IMR-90 (cell line): ENCODE data around the gene SEC61B. TPM values are rescaled to one million over a fixed set of nuclear protein-coding genes. Genes with fewer than 3 reads are reported as not detected.

Source experiments
- ATAC-seq: fragments of 200-7000 bp; cut with Tn5 transposase; 2 replicates; pipeline ENCODE4 v1.9.1; 2020; ENCODE audit warnings: low read depth, mild to moderate bottlenecking, moderate library complexity
- BruUV-seq: library from RNA; stranded (reverse); fragments of 400-500 nt; replicated peaks from 2 replicates; lab custom pipeline; 2021; lab: Mats Ljungman, UMichigan
- CTCF ChIA-PET: fragments of 300-600 bp; formaldehyde crosslinking; extraction: SDS; loops from one replicate; lab custom pipeline; 2021; ENCODE audit warnings: antibody characterized with exemption; lab: Yijun Ruan, JAX
- POLR2A ChIA-PET: fragments of 300-600 bp; sonication (Branson Sonifier 250); formaldehyde crosslinking; loops from one replicate; lab custom pipeline; 2022; ENCODE audit warnings: antibody characterized with exemption; ENCODE audit not compliant: unreplicated experiment; lab: Charles Lee
- DNase-seq: peaks from one replicate; pipeline ENCODE4 v3.0.0; 2013
- H2AFZ ChIP-seq: replicated peaks from 2 replicates; pipeline ENCODE3; 2013; ENCODE audit warnings: low read length, mild to moderate bottlenecking; ENCODE audit not compliant: poor library complexity
- H2AK5ac ChIP-seq: 2 replicates; pipeline ENCODE4 v1.6.1; 2013; ENCODE audit warnings: low read depth, low read length, inconsistent platforms
- H2AK9ac ChIP-seq: replicated peaks from 2 replicates; pipeline ENCODE3; 2013; ENCODE audit warnings: mild to moderate bottlenecking, low read depth, low read length, moderate library complexity; ENCODE audit not compliant: poor library complexity
- H2BK120ac ChIP-seq: 2 replicates; pipeline ENCODE4 v1.6.1; 2013; ENCODE audit warnings: low read depth, low read length, inconsistent platforms
- H2BK15ac ChIP-seq: 3 replicates; pipeline ENCODE4 v1.6.1; 2013; ENCODE audit warnings: low read depth, low read length, inconsistent platforms
- H2BK20ac ChIP-seq: 2 replicates; pipeline ENCODE4 v1.6.1; 2013; ENCODE audit warnings: low read depth, mild to moderate bottlenecking, inconsistent platforms, low read length, moderate library complexity
- H2BK5ac ChIP-seq: 2 replicates; pipeline ENCODE4 v1.6.1; 2013; ENCODE audit warnings: mild to moderate bottlenecking, low read depth, low read length, inconsistent platforms; ENCODE audit not compliant: poor library complexity, severe bottlenecking
- H3K14ac ChIP-seq: replicated peaks from 2 replicates; pipeline ENCODE4 v1.6.1; 2013; ENCODE audit warnings: low read depth, low read length, inconsistent platforms
- H3K18ac ChIP-seq: 2 replicates; pipeline ENCODE4 v1.6.1; 2013; ENCODE audit warnings: low read depth, low read length, control low read depth
- H3K23ac ChIP-seq: 2 replicates; pipeline ENCODE4 v1.6.1; 2013; ENCODE audit warnings: low read depth, low read length, inconsistent platforms
- H3K27ac ChIP-seq: 2 replicates; pipeline ENCODE4 v1.5.1; 2013; ENCODE audit warnings: mild to moderate bottlenecking, control low read depth, low read length; ENCODE audit not compliant: insufficient read depth
- H3K27me3 ChIP-seq: 2 replicates; pipeline ENCODE4 v1.6.1; 2013; ENCODE audit warnings: low read length; ENCODE audit not compliant: control insufficient read depth, insufficient read depth
- H3K36me3 ChIP-seq: 2 replicates; pipeline ENCODE4 v1.6.1; 2013; ENCODE audit warnings: low read length, mixed read lengths; ENCODE audit not compliant: control insufficient read depth, insufficient read depth
- H3K4ac ChIP-seq: 2 replicates; pipeline ENCODE4 v1.6.1; 2013; ENCODE audit warnings: low read depth, low read length, inconsistent platforms
- H3K4me1 ChIP-seq: 2 replicates; pipeline ENCODE4 v1.6.1; 2013; ENCODE audit warnings: low read length, mixed read lengths; ENCODE audit not compliant: control insufficient read depth, insufficient read depth
- H3K4me2 ChIP-seq: 2 replicates; pipeline ENCODE4 v1.6.1; 2013; ENCODE audit warnings: low read depth, mild to moderate bottlenecking, control low read depth, low read length, moderate library complexity
- H3K4me3 ChIP-seq: 2 replicates; pipeline ENCODE4 v1.5.1; 2013; ENCODE audit warnings: low read depth, mild to moderate bottlenecking, control low read depth, low read length, moderate library complexity; ENCODE audit not compliant: insufficient read depth
- H3K56ac ChIP-seq: 2 replicates; pipeline ENCODE4 v1.6.1; 2013; ENCODE audit warnings: low read length, inconsistent platforms; ENCODE audit not compliant: insufficient read depth; ENCODE audit errors: extremely low read depth
- H3K79me1 ChIP-seq, 2 experiments: 2 replicates each; pipeline ENCODE4 v1.6.1; 2013; ENCODE audit warnings: low read length in 2 of 2, inconsistent platforms in 1 of 2, low read depth in 1 of 2
- H3K9ac ChIP-seq: 2 replicates; pipeline ENCODE4 v1.6.1; 2013; ENCODE audit warnings: low read depth, low read length, control low read depth
- H3K9me1 ChIP-seq: 2 replicates; pipeline ENCODE4 v1.6.1; 2013; ENCODE audit warnings: low read length, inconsistent platforms; ENCODE audit not compliant: insufficient read depth
- H3K9me3 ChIP-seq: 2 replicates; pipeline ENCODE4 v1.6.1; 2013; ENCODE audit warnings: low read length; ENCODE audit not compliant: control insufficient read depth, insufficient read depth
- H4K20me1 ChIP-seq: 2 replicates; pipeline ENCODE4 v1.6.1; 2013; ENCODE audit warnings: low read length, inconsistent platforms; ENCODE audit not compliant: insufficient read depth
- H4K5ac ChIP-seq: 2 replicates; pipeline ENCODE4 v1.6.1; 2013; ENCODE audit warnings: mild to moderate bottlenecking, low read depth, low read length, control low read depth
- H4K8ac ChIP-seq, 2 experiments: 2 replicates each; pipeline ENCODE4 v1.6.1; 2013; ENCODE audit warnings: low read depth in 2 of 2, low read length in 2 of 2, control low read depth in 1 of 2, inconsistent platforms in 1 of 2
- H4K91ac ChIP-seq: 2 replicates; pipeline ENCODE4 v1.6.1; 2013; ENCODE audit warnings: low read depth, low read length, inconsistent platforms; ENCODE audit not compliant: insufficient read depth
- BHLHE40 ChIP-seq: fragments of 150-350 bp; IDR thresholded peaks from 2 replicates; pipeline ENCODE4 v1.6.1; 2016; ENCODE audit warnings: mild to moderate bottlenecking, low read depth, low read length
- CEBPB ChIP-seq: IDR thresholded peaks from 2 replicates; pipeline ENCODE4 v1.6.1; 2012; ENCODE audit warnings: low read depth, low read length, improper control_type of control experiment
- CHD1 ChIP-seq: IDR thresholded peaks from 2 replicates; pipeline ENCODE4 v1.6.1; 2012; ENCODE audit warnings: low read depth, low read length, improper control_type of control experiment
- ELK1 ChIP-seq: fragments of 150-350 bp; IDR thresholded peaks from 2 replicates; pipeline ENCODE4 v1.6.1; 2016; ENCODE audit warnings: low read depth, mild to moderate bottlenecking, low read length, moderate library complexity, borderline replicate concordance
- FOS ChIP-seq: fragments of 150-350 bp; IDR thresholded peaks from 2 replicates; pipeline ENCODE4 v1.6.1; 2016; ENCODE audit warnings: low read depth, low read length
- MAFK ChIP-seq: IDR thresholded peaks from 2 replicates; pipeline ENCODE4 v1.6.1; 2012; ENCODE audit warnings: low read depth, low read length, improper control_type of control experiment
- MAZ ChIP-seq: IDR thresholded peaks from 2 replicates; pipeline ENCODE4 v1.6.1; 2012; ENCODE audit warnings: low read depth, mild to moderate bottlenecking, low read length, improper control_type of control experiment, moderate library complexity, borderline replicate concordance
- MXI1 ChIP-seq: IDR thresholded peaks from 2 replicates; pipeline ENCODE4 v1.6.1; 2012; ENCODE audit warnings: low read depth, mild to moderate bottlenecking, low read length, moderate library complexity, borderline replicate concordance
- NFE2L2 ChIP-seq: fragments of 150-350 bp; IDR thresholded peaks from 2 replicates; pipeline ENCODE4 v1.6.1; 2016; ENCODE audit warnings: low read depth, mild to moderate bottlenecking, low read length
- POLR2A ChIP-seq: IDR thresholded peaks from 2 replicates; pipeline ENCODE4 v1.6.1; 2012; ENCODE audit warnings: mild to moderate bottlenecking, low read depth, low read length
- RAD21 ChIP-seq: IDR thresholded peaks from 2 replicates; pipeline ENCODE4 v1.6.1; 2012; ENCODE audit warnings: low read length, improper control_type of control experiment
- RCOR1 ChIP-seq: IDR thresholded peaks from 2 replicates; pipeline ENCODE4 v1.6.1; 2012; ENCODE audit warnings: mild to moderate bottlenecking, low read length, improper control_type of control experiment; ENCODE audit not compliant: insufficient replicate concordance
- RFX5 ChIP-seq: IDR thresholded peaks from 2 replicates; pipeline ENCODE4 v1.8.0; 2012; ENCODE audit warnings: low read depth, mild to moderate bottlenecking, low read length, moderate library complexity
- SMC3 ChIP-seq: fragments of 150-350 bp; IDR thresholded peaks from 2 replicates; pipeline ENCODE4 v1.6.1; 2016; ENCODE audit warnings: low read depth, mild to moderate bottlenecking, antibody characterized with exemption, low read length, moderate library complexity
- USF2 ChIP-seq: fragments of 150-350 bp; IDR thresholded peaks from 2 replicates; pipeline ENCODE4 v1.6.1; 2017; ENCODE audit warnings: mild to moderate bottlenecking, antibody characterized with exemption, low read length, low read depth
- WGBS, 2 experiments: methylation state at CpG; one replicate each; pipeline versions ENCODE4 v1.1.5 to v1.1.7; 2013; ENCODE audit warnings: missing lambda C conversion rate in 2 of 2; ENCODE audit not compliant: insufficient read length in 1 of 2; ENCODE audit errors: extremely low coverage in 2 of 2; 5-methylcytosine and 5-hydroxymethylcytosine counted together
- dilution Hi-C: fragments of 300-500 bp; cut with HindIII; formaldehyde crosslinking; loops from one replicate; pipeline ENCODE4 v1.14.3; 2018; ENCODE audit warnings: low sequenced_read_pairs; ENCODE audit not compliant: unreplicated experiment
- in situ Hi-C: fragments of 300-500 bp; cut with MboI; formaldehyde crosslinking; loops from 3 replicates; pipeline ENCODE4 v1.14.3; 2019; ENCODE audit warnings: low sequenced_read_pairs, inconsistent platforms, mixed read lengths
- intact Hi-C: fragments of 100-400 bp; cut with micrococcal nuclease; formaldehyde crosslinking; loops from 2 replicates; pipeline ENCODE4 v1.10.0; 2022
- polyA plus RNA-seq, 3 experiments: library from polyadenylated mRNA; depleted of rRNA; stranded (reverse); fragments of >200 nt; gene quantifications; 2 replicates each; pipeline ENCODE4 v1.2.3, GENCODE V29; 2012; ENCODE audit warnings: low replicate concordance in 1 of 3
- total RNA-seq: library from RNA; depleted of rRNA; stranded (reverse); fragments of >200 nt; gene quantifications from 2 replicates; pipeline ENCODE4 v1.2.3, GENCODE V29; 2012
- TF ChIP-seq, protein P1 (sequence below): conservative IDR thresholded peaks from 2 replicates; pipeline ENCODE4 v1.5.1; 2012; ENCODE audit warnings: mild to moderate bottlenecking, low read depth, low read length, improper control_type of control experiment

SEC61B gene
- total and polyA plus RNA-seq, 2 of the 4 experiments (the other 2 are of a cell fraction) = 180 to 281 TPM

GRCh38 chr9:99224445-99224844, 2.4 kb downstream of the SEC61B start:
- no TSS peak for BruUV-seq
- H3K4me2 ChIP-seq = no peak overlapping the region
- no peak overlapping the region for H4K5ac ChIP-seq
- no peaks in the 10 kb centered on the region; the same call in 1 of the 2 replicates for H3K9me1 ChIP-seq
- no peak overlapping the region for H3K18ac ChIP-seq
- no peak overlapping the region for H3K4ac ChIP-seq
- in situ Hi-C loops = no loop called here
- H4K8ac ChIP-seq = no peak overlapping the region
- H2AFZ ChIP-seq = no peak overlapping the region
- no peak overlapping the region for H2BK20ac ChIP-seq
- ATAC-seq = no peak
- H3K56ac ChIP-seq = no peak overlapping the region
- ChIA-PET CTCF (no interaction called here), POLR2A (no interaction called here)
- no peak for DNase-seq
- H2BK120ac ChIP-seq = no peak overlapping the region
- H3K23ac ChIP-seq = no peak overlapping the region
- H2BK5ac ChIP-seq = no peak overlapping the region
- no peak overlapping the region for H3K27ac ChIP-seq
- H3K14ac ChIP-seq = no peak overlapping the region
- H3K9me3 ChIP-seq = no peaks in the 10 kb centered on the region
- no peaks in the 10 kb centered on the region for H3K27me3 ChIP-seq
- peaks cover 20 to 77% of the 10 kb centered on the region in 2 experiments for H3K79me1 ChIP-seq
- H2BK15ac ChIP-seq = no peak overlapping the region
- H3K9ac ChIP-seq = no peak overlapping the region
- H4K91ac ChIP-seq = no peak overlapping the region
- dilution Hi-C loops = no loop called here
- H2AK9ac ChIP-seq = no peak overlapping the region
- no peaks in the 10 kb centered on the region; the same call in none of the 2 replicates for H3K4me1 ChIP-seq
- no peak for TF ChIP-seq USF2
- no peak for TF ChIP-seq SMC3
- no peak for TF ChIP-seq MAZ
- no peak for TF ChIP-seq RCOR1
- TF ChIP-seq ELK1 = no peak
- TF ChIP-seq CHD1 = no peak
- TF ChIP-seq NFE2L2 = no peak
- TF ChIP-seq RFX5 = no peak
- TF ChIP-seq POLR2A = no peak
- TF ChIP-seq MXI1 = no peak
- TF ChIP-seq BHLHE40 = no peak
- TF ChIP-seq FOS = no peak
- no peak for TF ChIP-seq CEBPB
- TF ChIP-seq MAFK = no peak
- TF ChIP-seq RAD21 = no peak
- TF ChIP-seq, protein P1, sequence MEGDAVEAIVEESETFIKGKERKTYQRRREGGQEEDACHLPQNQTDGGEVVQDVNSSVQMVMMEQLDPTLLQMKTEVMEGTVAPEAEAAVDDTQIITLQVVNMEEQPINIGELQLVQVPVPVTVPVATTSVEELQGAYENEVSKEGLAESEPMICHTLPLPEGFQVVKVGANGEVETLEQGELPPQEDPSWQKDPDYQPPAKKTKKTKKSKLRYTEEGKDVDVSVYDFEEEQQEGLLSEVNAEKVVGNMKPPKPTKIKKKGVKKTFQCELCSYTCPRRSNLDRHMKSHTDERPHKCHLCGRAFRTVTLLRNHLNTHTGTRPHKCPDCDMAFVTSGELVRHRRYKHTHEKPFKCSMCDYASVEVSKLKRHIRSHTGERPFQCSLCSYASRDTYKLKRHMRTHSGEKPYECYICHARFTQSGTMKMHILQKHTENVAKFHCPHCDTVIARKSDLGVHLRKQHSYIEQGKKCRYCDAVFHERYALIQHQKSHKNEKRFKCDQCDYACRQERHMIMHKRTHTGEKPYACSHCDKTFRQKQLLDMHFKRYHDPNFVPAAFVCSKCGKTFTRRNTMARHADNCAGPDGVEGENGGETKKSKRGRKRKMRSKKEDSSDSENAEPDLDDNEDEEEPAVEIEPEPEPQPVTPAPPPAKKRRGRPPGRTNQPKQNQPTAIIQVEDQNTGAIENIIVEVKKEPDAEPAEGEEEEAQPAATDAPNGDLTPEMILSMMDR = no peak
- H3K4me3 ChIP-seq = no peak overlapping the region
- H4K20me1 ChIP-seq = peaks cover 65% of the 10 kb centered on the region
- intact Hi-C loops = loop anchor here (10.0 kb wide), 1 partner anchor 60 kb away; no protein-coding TSS in a partner anchor
- WGBS, 2 experiments = no CpG with 5 or more reads among the region's 2 CpGs
- H3K36me3 ChIP-seq = peaks cover 27% of the 10 kb centered on the region
- H2AK5ac ChIP-seq = no peak overlapping the region
